Measurements from ENCODE around the gene MAP3K10. TPM values are rescaled to one million over a fixed set of nuclear protein-coding genes. Genes with fewer than 3 reads are reported as not detected.

MAP3K10 gene
- total RNA-seq, 2 experiments from 2014 or later, result 15.7 to 19.7 TPM

DNA sequence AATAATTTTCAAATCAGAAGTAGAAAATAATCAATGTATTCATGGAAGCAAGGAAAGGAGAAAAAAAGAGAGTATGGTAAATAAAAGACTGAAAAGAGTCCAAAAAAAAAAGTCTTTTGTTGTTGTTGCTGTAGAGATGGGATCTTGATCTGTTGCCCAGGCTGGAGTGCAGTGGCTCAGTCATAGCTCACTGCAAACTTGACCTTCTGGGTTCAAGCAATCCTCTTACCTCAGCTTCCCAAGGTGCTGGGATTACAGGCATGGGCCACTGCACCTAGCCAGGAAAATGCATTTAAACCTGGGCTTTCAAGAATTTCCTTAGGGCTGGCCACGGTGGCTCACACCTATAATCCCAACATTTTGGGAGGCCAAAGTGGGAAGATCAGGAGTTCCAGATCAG, 7.0 kb upstream of the MAP3K10 start:
- Mint-ChIP-seq H3K4me3 (no peak overlapping the region), H3K4me1 (peaks cover 2% of the 10 kb centered on the region), H3K36me3 (ENCODE audit: low read depth) (no peaks in the 10 kb centered on the region), H3K9me3 (no peaks in the 10 kb centered on the region), H3K27me3 (no peaks in the 10 kb centered on the region), H3K27ac (no peak overlapping the region)
- CTCF ChIA-PET, result no interaction called here
- POLR2A ChIA-PET, result no interaction called here
- DNase-seq, result no peak

DNA sequence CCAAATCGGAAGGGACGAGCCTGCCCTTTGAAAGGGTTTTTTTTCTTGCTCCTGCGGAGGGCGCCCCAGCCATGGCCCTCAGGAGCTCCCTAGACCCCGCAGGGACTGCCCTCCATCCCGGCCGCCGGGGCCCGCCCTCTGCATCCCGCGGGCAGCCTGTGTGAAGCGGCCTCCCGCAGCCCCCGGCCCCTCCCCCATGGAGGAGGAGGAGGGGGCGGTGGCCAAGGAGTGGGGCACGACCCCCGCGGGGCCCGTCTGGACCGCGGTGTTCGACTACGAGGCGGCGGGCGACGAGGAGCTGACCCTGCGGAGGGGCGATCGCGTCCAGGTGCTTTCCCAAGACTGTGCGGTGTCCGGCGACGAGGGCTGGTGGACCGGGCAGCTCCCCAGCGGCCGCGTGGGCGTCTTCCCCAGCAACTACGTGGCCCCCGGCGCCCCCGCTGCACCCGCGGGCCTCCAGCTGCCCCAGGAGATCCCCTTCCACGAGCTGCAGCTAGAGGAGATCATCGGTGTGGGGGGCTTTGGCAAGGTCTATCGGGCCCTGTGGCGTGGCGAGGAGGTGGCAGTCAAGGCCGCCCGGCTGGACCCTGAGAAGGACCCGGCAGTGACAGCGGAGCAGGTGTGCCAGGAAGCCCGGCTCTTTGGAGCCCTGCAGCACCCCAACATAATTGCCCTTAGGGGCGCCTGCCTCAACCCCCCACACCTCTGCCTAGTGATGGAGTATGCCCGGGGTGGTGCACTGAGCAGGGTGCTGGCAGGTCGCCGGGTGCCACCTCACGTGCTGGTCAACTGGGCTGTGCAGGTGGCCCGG, 815 bp downstream of the MAP3K10 start:
- Mint-ChIP-seq H3K36me3 (ENCODE audit: low read depth) (no peaks in the 10 kb centered on the region), H3K4me3 (peak overlapping the region; percentile 58), H3K9me3 (no peaks in the 10 kb centered on the region), H3K4me1 (peaks cover 29% of the 10 kb centered on the region), H3K27ac (no peak overlapping the region), H3K27me3 (no peaks in the 10 kb centered on the region)
- ChIA-PET CTCF (interaction anchor here (0.6 kb wide), 1 partner anchor 358 kb away, joined by 3 read pairs; no protein-coding TSS in a partner anchor), POLR2A (no interaction called here)
- peak; percentile 29 for DNase-seq

DNA sequence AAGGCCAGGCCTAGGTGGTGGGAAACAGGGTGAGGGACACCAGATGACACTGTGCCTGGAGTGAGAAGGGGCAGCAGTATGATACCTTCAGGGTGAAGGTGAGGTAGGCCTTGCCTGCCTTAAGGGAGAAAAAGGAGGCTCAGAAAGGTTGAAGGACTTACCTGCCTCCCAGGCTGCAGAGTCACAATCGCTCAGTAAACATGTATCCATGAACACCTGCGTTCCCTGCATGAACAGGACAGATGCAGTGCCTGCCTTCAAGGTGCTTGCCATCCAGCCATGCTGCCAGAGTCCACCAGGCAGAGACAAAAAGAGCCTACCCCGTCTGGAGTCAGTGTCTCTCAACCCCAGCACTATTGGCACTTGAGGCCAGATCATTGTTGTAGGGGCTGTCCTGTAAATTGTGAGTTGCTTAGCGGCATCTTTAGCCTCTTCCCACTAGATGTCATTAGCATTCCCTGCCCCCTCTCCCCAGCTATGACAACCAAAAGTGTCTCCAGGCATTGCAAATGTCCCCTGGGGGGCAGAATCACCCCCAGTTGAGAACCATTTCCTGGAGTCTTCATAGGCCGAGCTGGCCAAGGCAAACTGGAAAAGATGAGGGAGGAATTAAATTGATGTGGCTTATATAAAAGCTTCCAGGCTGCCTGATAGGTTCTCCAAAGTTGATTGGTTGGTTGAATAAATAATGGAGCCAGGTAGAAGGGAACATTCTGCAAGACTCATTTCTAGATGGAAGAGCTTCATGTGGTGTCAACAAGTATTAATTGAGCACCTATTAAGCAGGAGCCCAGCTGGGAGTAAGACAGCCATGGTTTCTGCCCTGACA, 1.7 kb downstream of the MAP3K10 start:
- H3K4me1 Mint-ChIP-seq, result peaks cover 29% of the 10 kb centered on the region
- H3K27me3 Mint-ChIP-seq, result no peaks in the 10 kb centered on the region
- no peaks in the 10 kb centered on the region for H3K36me3 Mint-ChIP-seq (ENCODE audit: low read depth)
- POLR2A ChIA-PET, result no interaction called here
- no peak overlapping the region for H3K27ac Mint-ChIP-seq
- no peaks in the 10 kb centered on the region for H3K9me3 Mint-ChIP-seq
- no peak for DNase-seq
- peak overlapping the region; percentile 58 for H3K4me3 Mint-ChIP-seq
- CTCF ChIA-PET, result no interaction called here

DNA sequence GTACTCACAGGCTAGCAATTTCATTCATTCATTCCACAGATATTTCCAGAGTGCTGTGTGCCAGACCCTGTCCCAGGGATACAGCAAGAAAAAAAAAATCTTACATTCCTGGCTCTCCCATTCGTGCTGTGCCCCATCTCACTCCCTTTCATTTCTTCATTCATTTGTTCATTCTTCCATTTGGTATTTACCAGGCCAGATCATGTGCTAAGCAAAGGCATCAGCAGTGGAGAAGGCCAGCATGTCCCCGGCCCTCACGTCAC, 2.3 kb downstream of the MAP3K10 start:
- peaks cover 28% of the 10 kb centered on the region for H3K4me1 Mint-ChIP-seq
- no peak overlapping the region for H3K4me3 Mint-ChIP-seq
- no peak for DNase-seq
- no peaks in the 10 kb centered on the region for H3K27me3 Mint-ChIP-seq
- H3K27ac Mint-ChIP-seq, result no peak overlapping the region
- ChIA-PET CTCF (no interaction called here), POLR2A (no interaction called here)
- no peaks in the 10 kb centered on the region for H3K36me3 Mint-ChIP-seq (ENCODE audit: low read depth)
- H3K9me3 Mint-ChIP-seq, result no peaks in the 10 kb centered on the region

DNA sequence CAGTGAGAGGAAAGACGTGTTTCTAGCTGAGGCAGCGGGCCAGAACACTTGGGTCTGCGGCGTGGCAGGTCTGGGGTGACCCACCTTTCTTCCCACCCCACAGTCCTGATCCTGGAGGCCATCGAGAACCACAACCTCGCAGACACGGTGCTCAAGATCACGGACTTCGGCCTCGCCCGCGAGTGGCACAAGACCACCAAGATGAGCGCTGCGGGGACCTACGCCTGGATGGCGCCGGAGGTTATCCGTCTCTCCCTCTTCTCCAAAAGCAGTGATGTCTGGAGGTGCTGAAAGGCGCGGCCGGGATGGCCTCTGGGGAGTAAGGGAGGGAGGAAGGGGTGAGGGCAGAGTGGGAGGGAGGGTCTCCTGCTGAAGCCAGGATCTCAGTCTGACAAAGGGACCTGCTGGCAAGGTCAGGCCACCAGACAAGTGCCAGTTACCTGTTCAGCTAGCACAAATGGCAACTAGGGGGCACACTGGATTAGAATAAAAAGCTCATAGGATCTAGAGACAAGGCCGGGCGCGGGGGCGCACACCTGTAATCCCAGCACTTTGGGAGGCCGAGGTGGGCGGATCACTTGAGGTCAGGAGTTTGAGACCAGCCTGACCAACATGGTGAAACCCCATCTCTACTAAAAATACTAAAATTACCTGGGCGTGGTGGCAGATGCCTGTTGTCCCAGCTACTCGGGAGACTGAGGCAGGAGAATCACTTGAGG, 7.2 kb downstream of the MAP3K10 start:
- Mint-ChIP-seq H3K9me3 (no peaks in the 10 kb centered on the region), H3K4me3 (no peak overlapping the region), H3K36me3 (ENCODE audit: low read depth) (no peaks in the 10 kb centered on the region), H3K27ac (no peak overlapping the region), H3K27me3 (no peaks in the 10 kb centered on the region), H3K4me1 (peaks cover 10% of the 10 kb centered on the region)
- DNase-seq, result no peak
- ChIA-PET CTCF (no interaction called here), POLR2A (no interaction called here)

DNA sequence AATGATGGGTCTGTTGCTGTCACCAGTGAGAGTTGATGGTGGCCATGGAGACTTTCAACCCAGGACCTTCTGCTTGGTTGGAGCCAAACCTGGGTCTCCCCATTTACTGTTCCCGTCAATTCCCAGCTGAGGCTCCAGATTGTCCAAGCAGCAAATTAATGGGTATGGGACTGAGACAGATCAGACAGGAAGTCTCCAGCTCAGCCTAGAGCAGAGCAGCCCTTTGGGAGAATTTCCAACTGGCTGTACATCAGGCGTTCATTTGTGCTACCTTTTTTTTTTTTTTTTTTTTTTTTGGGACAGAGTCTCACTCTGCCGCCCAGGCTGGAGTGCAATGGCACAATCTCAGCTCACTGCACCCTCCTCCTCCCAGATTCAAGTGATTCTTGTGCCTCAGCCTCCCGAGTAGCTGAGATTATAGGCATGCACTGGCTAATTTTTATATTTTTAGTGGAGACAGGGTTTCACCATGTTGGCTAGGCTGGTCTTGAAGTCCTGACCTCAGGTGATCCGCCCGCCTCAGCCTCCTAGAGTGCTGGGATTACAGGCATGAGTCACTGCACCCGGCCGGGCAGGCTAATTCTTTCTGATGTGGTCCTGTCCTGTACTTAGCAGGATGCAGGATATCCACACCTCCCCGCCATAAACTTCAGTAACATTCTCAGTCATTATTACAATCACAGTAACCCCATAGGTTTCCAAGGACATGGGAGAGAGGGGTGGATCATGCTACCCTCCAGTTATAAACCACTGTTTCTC, 9.3 kb downstream of the MAP3K10 start:
- no peaks in the 10 kb centered on the region for H3K27me3 Mint-ChIP-seq
- H3K4me1 Mint-ChIP-seq, result no peaks in the 10 kb centered on the region
- DNase-seq, result no peak
- ChIA-PET POLR2A (no interaction called here), CTCF (no interaction called here)
- no peak overlapping the region for H3K27ac Mint-ChIP-seq
- no peak overlapping the region for H3K4me3 Mint-ChIP-seq
- no peaks in the 10 kb centered on the region for H3K9me3 Mint-ChIP-seq
- no peaks in the 10 kb centered on the region for H3K36me3 Mint-ChIP-seq (ENCODE audit: low read depth)

DNA sequence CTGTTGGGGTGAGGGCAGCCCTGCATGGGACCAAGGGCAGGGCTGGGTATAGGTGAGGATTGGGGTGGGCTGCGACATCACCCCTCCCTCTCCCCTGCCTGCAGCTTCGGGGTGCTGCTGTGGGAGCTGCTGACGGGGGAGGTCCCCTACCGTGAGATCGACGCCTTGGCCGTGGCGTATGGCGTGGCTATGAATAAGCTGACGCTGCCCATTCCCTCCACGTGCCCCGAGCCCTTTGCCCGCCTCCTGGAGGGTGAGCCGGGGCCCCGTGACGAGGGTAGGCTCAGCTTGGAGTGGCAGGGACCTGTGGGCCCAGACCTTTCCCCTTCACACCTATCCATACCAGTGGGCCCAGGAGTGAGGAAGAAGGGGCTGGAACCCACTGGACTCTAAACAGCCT, 13.2 kb downstream of the MAP3K10 start:
- Mint-ChIP-seq H3K9me3 (no peaks in the 10 kb centered on the region), H3K27ac (no peak overlapping the region), H3K4me3 (no peak overlapping the region), H3K4me1 (no peaks in the 10 kb centered on the region), H3K36me3 (ENCODE audit: low read depth) (no peaks in the 10 kb centered on the region), H3K27me3 (no peaks in the 10 kb centered on the region)
- no peak for DNase-seq
- ChIA-PET POLR2A (no interaction called here), CTCF (no interaction called here)

DNA sequence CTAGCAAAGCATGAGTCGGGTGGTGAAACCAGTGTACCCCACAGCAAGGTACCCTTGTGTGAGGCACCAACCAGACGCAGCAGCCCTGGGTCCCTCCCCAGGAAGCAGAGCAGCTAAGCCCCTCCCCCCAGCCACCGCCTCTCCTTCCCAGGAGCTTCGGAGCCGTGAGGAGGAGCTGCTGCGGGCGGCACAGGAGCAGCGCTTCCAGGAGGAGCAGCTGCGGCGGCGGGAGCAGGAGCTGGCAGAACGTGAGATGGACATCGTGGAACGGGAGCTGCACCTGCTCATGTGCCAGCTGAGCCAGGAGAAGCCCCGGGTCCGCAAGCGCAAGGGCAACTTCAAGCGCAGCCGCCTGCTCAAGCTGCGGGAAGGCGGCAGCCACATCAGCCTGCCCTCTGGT, 14.5 kb downstream of the MAP3K10 start:
- no peaks in the 10 kb centered on the region for H3K36me3 Mint-ChIP-seq (ENCODE audit: low read depth)
- H3K4me3 Mint-ChIP-seq, result no peak overlapping the region
- no peaks in the 10 kb centered on the region for H3K9me3 Mint-ChIP-seq
- no peak for DNase-seq
- no peaks in the 10 kb centered on the region for H3K27me3 Mint-ChIP-seq
- H3K27ac Mint-ChIP-seq, result no peak overlapping the region
- no peaks in the 10 kb centered on the region for H3K4me1 Mint-ChIP-seq
- ChIA-PET POLR2A (no interaction called here), CTCF (interaction anchor here (0.8 to 1.4 kb wide), 2 partner anchors 12 to 16 kb away, joined by 3 to 5 read pairs; no protein-coding TSS in a partner anchor)

DNA sequence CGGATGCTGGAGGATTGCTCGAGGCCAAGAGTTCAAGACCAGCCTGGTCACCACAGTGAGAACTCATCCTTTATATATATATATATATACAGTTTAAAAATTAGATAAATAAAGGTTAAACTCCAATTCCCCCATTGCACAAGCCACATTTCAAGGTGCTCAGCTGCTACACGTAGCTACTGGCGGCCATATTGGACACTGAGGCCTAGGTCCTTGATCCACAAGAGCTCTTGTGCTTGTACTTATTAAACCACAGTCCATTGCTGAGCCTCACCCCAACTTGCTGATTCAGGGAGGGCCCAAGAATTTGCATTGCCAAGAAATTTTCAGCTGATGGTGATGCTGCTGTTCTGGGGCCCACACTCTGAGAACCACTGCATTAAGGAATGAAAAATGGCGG, 17.4 kb downstream of the MAP3K10 start:
- no peaks in the 10 kb centered on the region for H3K27me3 Mint-ChIP-seq
- no peak for DNase-seq
- H3K27ac Mint-ChIP-seq, result no peak overlapping the region

DNA sequence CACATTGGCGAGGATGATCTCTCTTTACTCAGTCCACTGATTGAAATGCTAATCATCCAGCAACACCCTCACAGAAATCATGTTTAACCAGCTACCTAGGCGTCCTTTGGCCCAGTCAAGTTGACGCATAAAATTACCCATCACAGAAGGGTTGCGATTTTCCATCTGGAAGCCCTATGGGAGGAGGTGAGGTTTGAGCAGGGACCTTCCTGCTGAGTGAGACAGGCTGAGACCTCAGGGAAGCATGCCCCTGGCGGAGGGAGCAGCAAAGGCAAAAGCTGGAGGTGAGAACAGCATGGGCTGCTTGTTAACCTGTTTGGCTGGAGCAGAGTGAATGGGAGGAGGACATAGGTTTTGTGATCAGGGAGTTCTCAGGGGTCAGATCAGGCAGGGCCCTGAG, 19.7 kb downstream of the MAP3K10 start:
- no peak for DNase-seq
- H3K27me3 Mint-ChIP-seq, result peaks cover 1% of the 10 kb centered on the region
- CTCF ChIA-PET, result interaction anchor here (0.6 kb wide), 2 partner anchors 21 to 98 kb away, joined by 3 to 6 read pairs; no protein-coding TSS in a partner anchor
- H3K9me3 Mint-ChIP-seq, result no peaks in the 10 kb centered on the region
- H3K4me1 Mint-ChIP-seq, result no peaks in the 10 kb centered on the region
- no peak overlapping the region for H3K4me3 Mint-ChIP-seq
- no peaks in the 10 kb centered on the region for H3K36me3 Mint-ChIP-seq (ENCODE audit: low read depth)
- POLR2A ChIA-PET, result no interaction called here
- no peak overlapping the region for H3K27ac Mint-ChIP-seq

More for the DNA sequence above, 17.4 kb downstream of the MAP3K10 start:
- H3K9me3 Mint-ChIP-seq, result no peaks in the 10 kb centered on the region
- ChIA-PET POLR2A (no interaction called here), CTCF (no interaction called here)
- H3K36me3 Mint-ChIP-seq (ENCODE audit: low read depth), result no peaks in the 10 kb centered on the region
- no peaks in the 10 kb centered on the region for H3K4me1 Mint-ChIP-seq
- H3K4me3 Mint-ChIP-seq, result no peak overlapping the region

DNA sequence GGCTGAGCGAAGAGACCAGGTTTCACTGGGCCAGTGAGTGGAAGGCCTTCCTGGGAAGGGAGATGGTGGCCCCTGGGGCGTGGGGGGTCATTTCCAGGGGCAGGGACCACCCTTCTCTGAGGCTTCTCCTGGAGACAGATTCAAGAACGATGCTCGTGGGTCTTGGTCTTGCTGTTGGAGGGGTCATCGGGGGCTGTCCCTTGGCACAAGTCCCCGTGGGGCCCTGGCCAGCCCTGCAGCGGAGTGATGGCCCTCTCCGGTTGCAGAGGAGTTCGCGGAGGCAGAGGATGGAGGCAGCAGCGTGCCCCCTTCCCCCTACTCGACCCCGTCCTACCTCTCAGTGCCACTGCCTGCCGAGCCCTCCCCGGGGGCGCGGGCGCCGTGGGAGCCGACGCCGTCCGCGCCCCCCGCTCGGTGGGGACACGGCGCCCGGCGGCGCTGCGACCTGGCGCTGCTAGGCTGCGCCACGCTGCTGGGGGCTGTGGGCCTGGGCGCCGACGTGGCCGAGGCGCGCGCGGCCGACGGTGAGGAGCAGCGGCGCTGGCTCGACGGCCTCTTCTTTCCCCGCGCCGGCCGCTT, 22.1 kb downstream of the MAP3K10 start:
- no peaks in the 10 kb centered on the region for H3K9me3 Mint-ChIP-seq

DNA sequence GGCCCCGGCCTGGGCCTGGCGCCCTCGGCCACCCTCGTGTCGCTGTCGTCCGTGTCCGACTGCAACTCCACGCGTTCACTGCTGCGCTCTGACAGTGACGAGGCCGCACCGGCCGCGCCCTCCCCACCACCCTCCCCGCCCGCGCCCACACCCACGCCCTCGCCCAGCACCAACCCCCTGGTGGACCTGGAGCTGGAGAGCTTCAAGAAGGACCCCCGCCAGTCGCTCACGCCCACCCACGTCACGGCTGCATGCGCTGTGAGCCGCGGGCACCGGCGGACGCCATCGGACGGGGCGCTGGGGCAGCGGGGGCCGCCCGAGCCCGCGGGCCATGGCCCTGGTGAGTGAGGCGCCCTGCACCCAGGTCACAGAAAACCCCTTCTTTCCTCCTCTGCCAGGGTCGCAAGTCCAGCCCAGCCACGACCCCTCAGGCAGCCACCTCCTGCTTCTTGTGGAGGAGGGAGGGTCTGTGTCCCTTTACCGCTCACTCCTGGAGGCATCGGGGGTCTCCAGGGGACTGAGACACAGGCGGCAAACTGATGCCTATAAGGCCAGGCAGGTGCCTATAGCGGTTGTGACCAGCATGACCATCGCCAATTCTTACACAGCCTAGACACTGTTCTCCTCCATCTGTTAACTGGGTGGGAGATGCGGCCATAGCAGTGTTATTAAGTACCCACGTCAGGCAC, 22.8 kb downstream of the MAP3K10 start:
- peaks cover 7% of the 10 kb centered on the region for H3K4me1 Mint-ChIP-seq
- DNase-seq, result no peak
- H3K27ac Mint-ChIP-seq, result no peak overlapping the region
- peaks cover 22% of the 10 kb centered on the region for H3K27me3 Mint-ChIP-seq
- POLR2A ChIA-PET, result no interaction called here
- H3K36me3 Mint-ChIP-seq (ENCODE audit: low read depth), result no peaks in the 10 kb centered on the region
- CTCF ChIA-PET, result no interaction called here
- no peak overlapping the region for H3K4me3 Mint-ChIP-seq
- H3K9me3 Mint-ChIP-seq, result no peaks in the 10 kb centered on the region

More for the DNA sequence above, 22.1 kb downstream of the MAP3K10 start:
- peaks cover 16% of the 10 kb centered on the region for H3K27me3 Mint-ChIP-seq
- peaks cover 5% of the 10 kb centered on the region for H3K4me1 Mint-ChIP-seq
- ChIA-PET POLR2A (no interaction called here), CTCF (no interaction called here)
- H3K36me3 Mint-ChIP-seq (ENCODE audit: low read depth), result no peaks in the 10 kb centered on the region
- no peak overlapping the region for H3K27ac Mint-ChIP-seq
- no peak for DNase-seq
- H3K4me3 Mint-ChIP-seq, result no peak overlapping the region
